Left kidney (tissue), 2 donors: ENCODE data around the gene TMCC3. TPM values are rescaled to one million over a fixed set of nuclear protein-coding genes. Genes with fewer than 3 reads are reported as not detected.

Experiments used
- DNase-seq: peaks from one replicate; pipeline ENCODE4 v3.0.0-alpha.2; 2013
- polyA plus RNA-seq: library from polyadenylated mRNA; unstranded; fragments of 120-200 nt; gene quantifications from one replicate; pipeline ENCODE4 v1.2.1, GENCODE V29; 2013; ENCODE audit not compliant: insufficient read length

The TMCC3 gene
- polyA plus RNA-seq, 1 donor, result 42.9 TPM

DNA sequence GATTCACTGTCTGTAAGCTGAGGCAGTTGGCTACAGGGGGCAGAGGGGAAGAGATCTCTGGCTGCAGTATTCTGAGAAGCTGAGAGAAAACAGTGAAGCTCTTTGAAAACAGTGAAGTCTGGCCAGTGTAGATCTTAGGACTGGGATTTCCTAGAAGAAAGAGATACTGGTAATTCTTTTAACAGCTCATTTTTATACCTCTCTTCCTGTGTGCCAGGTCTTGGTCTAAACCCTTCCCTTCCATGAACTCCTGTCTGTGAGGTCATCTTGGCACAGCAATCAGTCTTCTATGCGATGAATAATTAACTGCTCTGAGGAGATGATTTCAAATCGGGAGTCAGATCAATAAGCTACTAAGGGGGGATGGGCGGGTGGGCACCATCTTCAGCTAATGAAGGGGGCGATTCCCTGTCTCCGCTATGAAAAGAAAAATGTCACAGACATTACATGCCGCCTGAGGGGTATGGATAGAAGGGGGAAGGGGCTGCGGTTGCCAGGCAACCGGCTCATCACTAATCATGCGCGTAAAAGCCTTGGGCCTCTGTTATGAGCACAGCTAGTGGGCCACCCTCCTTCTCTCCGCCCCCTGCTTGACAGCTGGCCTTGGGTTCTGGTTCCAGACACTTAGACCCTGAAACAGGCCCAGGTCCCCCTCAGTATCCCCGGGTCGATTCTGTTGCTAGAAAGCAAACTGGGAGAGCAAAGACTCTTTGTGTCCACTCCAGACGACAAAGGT, 115.4 kb downstream of the TMCC3 start:
- DNase-seq, result no peak

- no peak for DNase-seq
Measured at GRCh38 chr12:94534278-94534677, 116.1 kb downstream of the TMCC3 start.

DNA sequence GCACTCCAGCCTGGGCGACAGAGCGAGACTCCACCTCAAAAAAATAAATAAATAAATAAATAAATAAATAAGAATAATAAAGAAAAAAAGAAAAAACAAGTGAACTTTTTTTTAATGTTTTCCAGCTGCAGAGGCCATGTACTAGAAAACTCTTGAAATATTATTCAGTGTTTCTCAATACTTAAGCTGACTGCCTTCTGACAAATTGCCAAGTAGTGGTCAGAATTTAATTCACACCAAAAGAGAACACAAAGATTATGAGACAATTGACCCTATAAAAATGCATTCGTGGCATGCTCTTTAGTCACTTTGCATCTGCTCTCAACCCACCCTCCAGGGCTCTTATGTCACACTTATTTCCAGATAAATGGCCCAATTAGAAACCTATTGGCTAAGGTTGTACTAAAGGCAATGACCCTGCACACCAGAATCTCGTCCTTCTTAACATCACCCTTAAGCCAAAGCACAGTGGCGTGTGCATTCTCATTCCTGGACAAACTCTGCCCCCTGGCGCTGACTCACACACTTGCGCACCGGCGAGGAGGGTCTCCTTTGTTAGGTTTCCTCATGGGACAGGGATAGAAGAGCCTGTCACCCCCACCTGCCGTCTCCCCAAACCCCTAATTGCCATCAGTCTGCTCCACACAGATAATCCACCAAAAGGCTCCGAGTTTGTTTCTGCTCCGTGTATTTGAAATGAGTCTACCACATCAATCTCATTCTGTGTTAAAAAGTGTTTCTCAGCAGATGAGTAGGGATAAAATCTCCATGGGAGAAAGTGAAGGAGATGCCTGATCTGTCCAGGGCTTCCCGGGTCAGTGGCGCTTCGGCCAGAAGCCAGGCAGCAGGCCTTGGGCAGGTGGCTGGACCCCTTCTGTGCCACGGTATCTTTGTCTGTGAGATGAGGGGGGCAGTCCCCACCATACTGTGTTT, 117.6 kb downstream of the TMCC3 start:
- peak; percentile 75 for DNase-seq

GRCh38 chr12:94531196-94531720, 119.1 kb downstream of the TMCC3 start:
- DNase-seq, result no peak

GRCh38 chr12:94525951-94526350, 124.4 kb downstream of the TMCC3 start:
- no peak for DNase-seq

Other genes with a start within 250 kb of the TMCC3 start
- gene CEP83, start 190.7 kb downstream of the TMCC3 start, polyA plus RNA-seq, result 48.2 TPM